GM19395 (cell line): ENCODE results near the gene PPM1D.

ENCODE experiments used
- ATAC-seq: cut with Tn5 transposase; IDR thresholded peaks from one replicate; pipeline ENCODE4 v1.9.1; 2021; ENCODE audit warnings: mild to moderate bottlenecking, moderate library complexity; ENCODE audit not compliant: unreplicated experiment

PPM1D gene

GRCh38 chr17:60618080-60618479 is 18.1 kb downstream of the PPM1D start:
- ATAC-seq, result no peak

DNA sequence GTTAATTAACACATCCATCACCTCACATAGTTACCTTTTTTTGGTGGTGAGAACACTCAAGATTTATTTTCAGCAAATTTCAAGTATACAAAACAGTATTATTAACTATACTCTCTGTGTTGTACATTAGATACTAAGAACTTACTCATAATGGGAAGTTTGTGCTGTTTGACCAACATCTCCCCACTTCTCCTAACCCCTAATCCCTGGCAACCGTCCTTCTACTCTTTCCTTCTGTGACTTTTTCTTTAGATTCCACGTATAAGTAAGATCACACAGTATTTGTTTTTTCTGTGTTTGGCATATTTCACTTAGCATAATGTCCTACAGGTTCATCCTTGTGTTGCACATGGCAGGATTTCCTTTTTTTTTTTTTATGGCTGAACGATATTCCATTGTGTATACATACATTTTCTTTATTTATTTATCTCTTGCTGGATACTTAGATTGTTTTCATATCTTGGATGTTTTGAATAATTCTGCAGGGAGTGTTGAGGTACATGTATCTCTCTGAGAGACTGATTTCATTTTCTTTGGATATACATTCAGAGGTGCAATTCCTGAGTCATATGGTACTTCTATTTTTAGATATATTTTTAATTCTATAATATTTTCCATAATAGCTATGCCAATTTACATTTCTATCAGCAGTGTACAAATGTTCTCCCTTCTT is 19.0 kb downstream of the PPM1D start:
- no peak for ATAC-seq

- ATAC-seq, result no peak
These were observed 23.0 kb downstream of the PPM1D start for GRCh38 chr17:60622961-60623360.

GRCh38 chr17:60623415-60623814 is 23.4 kb downstream of the PPM1D start:
- no peak for ATAC-seq

GRCh38 chr17:60627124-60627523 is 27.1 kb downstream of the PPM1D start:
- ATAC-seq, result no peak

DNA sequence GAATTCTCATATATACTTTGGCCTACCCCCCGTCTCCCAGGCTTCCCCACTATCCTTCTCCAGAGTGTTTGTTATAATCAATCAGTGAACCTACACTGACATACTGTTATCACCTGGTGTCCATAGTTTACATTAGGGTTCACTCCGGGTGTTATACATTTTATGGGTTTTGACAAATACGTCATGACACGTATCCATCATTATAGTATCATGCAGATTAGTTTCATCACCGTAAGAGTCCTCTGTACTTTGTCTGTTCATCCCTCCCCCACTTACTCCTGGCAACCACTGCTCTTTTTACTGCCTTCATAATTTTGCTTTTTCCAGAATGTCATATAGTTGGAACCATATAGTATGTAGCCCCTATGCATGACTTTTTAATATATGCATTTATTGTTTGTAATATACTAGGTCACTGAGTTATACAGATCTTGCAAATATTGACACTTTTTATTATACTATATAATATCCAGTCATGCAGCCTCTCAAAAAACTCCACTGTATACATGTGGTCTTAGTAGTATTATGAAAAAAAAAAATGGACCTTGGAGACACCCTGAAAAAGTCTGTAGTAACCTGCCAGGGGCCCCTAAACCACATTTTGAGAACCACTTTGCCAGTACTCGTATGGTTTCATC is 28.4 kb downstream of the PPM1D start:
- ATAC-seq, result no peak

GRCh38 chr17:60629120-60629519 is 29.1 kb downstream of the PPM1D start:
- no peak for ATAC-seq

- no peak for ATAC-seq
These were observed 30.4 kb downstream of the PPM1D start for GRCh38 chr17:60630352-60630751.

DNA sequence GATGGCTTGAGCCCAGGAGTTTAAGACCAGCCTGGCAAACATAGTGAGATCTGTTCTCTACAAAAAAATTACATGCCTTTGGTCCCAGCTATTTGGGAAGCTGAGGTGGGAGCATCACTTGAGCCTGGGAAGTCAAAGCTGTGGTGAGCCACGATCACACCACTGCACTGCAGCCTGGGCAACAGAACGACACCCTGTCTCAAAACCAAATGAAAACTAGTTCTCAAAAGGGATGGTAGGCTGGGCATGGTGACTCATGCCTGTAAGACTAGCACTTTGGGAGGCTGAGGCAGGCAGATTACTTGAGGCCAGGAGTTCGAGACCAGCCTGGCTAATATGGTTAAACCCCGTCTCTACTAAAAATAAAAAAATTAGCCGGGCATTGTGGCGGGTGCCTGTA is 31.1 kb downstream of the PPM1D start:
- no peak for ATAC-seq

DNA sequence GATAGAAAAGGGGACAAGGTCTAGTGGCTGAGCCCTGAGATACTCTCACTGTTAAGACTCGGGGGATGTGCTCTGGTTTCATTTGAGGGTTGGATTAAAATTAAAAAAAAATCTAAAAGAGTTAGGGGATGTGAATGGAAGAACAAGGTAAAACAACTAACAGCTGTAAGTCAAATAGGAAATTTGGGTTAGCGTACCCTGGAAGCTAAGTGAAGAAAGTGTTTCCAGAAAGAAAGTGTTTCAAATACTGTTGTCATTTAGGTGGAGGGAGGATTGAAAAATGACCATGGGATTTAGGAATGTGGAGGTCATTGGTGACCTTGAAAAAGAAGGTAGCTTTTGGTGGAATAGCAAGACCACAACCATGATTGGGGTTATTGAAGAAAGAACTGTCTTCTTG is 37.7 kb downstream of the PPM1D start:
- no peak for ATAC-seq

DNA sequence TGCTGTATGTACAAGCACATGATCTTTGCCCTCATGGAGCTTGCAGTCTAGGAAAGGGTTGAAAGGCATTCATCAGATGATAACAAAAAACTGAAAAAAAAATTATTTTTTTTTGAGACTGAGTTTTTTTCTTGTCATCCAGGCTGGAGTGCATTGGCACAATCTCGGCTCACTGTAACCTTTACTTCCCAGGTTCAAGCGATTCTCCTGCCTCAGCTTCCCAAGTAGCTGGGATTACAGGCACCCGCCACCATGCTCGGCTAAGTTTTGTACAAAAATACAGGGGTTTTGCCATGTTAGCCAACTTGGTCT is 39.0 kb downstream of the PPM1D start:
- ATAC-seq, result no peak

GRCh38 chr17:60640503-60640902 is 40.5 kb downstream of the PPM1D start:
- ATAC-seq, result no peak

GRCh38 chr17:60641126-60641525 is 41.1 kb downstream of the PPM1D start:
- ATAC-seq, result no peak

DNA sequence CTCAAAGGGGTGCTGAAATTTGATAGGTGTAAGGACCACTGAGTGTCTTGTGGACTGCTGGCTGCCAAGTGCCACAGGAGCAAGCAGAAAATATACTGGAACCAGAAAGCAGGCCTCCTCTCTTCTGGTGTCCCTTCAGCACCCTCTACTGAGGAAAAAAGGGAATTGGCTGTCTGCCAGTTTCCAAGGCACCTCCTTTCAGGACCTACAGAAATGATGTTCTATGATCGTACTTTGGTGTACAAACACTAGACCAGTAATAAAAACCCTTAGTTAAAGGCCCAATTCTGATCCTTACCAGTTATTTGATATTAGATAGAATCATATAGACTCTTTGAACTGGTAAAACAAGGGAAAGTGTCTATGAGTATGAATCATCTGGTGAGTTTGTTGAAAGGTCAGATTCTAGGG is 41.8 kb downstream of the PPM1D start:
- ATAC-seq, result no peak

DNA sequence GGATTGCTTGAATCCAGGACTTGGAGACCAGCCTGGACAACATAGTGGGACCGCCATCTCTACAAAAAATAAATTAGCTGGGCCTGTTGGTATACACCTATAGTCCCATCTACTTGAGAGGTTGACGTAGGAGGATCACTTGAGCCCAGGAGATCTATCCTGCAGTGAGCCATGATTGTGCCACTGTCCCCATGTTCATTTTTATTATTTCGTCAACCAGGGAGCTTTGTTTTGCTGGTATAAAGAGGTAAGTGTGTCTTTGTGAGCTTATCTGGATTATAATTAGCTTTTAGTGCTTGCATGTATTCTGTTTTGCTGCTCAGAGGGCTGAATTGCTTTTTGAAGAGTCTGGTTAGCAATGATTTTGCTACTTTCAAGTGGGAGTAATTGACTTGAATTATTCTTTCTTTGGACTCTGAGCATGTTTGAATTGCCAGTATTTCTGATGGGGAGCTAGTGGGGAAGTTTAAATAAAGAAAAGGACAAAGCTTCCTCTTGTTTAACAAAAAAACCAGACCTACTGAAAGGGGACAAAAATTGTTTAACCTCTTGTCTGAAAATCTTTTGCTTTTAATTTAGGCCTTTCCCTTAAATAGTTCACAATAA is 46.0 kb downstream of the PPM1D start:
- no peak for ATAC-seq

DNA sequence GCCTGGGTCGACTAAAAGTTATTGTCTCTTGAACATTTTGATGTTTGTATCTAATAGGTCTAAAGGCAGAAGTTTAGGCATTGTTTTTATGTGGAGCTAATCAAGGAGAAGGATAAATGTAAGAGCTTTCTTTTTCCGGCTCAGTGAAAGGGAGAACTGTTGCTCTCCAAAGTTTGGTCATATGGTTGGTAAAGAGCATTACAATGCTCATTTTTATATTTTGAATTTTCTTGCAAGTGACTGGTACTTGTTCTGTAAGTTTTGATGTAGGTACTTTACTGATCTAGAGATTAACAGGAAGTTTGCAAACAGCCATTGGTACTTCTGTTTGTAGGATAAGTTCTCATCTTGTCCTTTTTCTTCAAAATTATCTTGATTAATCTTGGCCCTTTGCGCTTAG is 46.7 kb downstream of the PPM1D start:
- no peak for ATAC-seq

DNA sequence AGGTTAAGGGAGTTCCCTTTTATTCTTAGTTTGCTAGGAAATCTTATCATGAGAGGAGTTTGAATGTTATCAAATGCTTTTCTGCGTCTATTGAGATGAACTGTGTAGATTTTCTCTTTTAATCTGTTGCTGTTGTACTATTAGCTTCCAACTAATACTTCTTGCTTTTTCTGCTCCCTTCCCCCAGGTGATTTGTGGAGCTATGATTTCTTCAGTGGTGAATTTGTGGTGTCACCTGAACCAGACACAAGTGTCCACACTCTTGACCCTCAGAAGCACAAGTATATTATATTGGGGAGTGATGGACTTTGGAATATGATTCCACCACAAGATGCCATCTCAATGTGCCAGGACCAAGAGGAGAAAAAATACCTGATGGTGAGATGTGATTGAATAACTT is 47.7 kb downstream of the PPM1D start:
- no peak for ATAC-seq

DNA sequence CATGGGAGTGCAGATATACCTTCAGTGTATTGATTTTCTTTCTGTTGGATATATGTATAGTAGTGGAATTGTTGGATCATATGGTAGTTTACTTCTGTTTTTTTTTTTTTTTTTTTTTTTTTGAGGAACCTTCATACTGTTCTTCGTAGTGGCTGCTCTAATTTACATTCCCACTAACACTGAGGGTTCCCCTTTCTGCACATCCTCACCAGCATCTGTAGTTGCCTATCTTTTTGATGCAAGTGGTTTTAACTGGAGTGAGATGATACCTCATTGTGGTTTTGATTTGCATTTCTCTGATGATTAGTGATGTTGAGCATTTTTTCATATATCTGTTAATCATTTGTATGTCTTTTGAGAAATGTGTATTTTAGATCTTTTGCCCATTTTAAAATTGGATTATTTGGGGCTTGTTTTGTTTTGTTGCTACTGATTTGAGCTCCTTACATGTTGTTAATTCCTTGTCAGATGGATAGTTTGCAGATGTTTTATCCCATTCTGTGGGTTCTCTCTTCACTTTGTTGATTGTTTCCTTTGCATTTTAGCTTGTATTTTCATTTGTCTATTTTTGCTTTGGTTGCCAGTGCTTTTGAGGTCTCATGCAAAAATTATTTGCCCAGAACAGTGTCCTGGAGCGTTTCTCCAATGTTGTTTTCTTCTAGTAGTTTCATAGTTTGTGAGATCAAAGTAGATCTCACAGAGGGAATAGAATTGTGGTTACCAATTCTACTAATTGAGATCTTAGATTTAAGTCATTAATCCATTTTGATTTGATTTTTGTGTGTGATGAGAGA is 52.7 kb downstream of the PPM1D start:
- ATAC-seq, result peak; percentile 91

GRCh38 chr17:60653569-60653968 is 53.6 kb downstream of the PPM1D start:
- ATAC-seq, result no peak

DNA sequence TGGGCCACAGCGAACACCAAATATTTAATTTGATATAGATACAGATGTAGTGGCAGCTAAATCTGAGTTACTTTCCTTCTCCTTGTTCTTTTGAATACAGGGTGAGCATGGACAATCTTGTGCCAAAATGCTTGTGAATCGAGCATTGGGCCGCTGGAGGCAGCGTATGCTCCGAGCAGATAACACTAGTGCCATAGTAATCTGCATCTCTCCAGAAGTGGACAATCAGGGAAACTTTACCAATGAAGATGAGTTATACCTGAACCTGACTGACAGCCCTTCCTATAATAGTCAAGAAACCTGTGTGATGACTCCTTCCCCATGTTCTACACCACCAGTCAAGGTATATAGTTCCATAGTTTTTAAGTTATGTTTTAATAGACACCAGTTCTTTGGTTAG is 56.5 kb downstream of the PPM1D start:
- ATAC-seq, result no peak

- no peak for ATAC-seq
These were observed 59.2 kb downstream of the PPM1D start for GRCh38 chr17:60659156-60659555.

DNA sequence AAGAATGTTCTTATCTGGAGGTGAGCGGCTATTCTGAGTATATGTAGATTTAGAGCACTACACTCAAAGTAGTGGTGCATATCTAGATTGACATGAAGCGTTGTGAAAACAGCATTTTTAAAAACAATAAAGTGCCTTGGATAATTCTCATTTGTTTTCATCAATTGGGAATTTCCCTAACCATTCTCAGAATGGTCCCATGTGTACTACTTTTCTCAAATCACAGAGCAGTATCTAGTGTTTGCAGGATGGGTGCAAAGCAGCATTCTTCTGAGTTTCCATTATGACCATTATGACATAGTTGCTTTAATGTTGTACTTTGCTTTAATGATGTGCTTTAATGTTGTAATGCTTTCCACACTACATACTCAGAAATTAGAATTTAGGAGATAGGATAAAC is 61.5 kb downstream of the PPM1D start:
- no peak for ATAC-seq
